Measurements from ENCODE around the gene ESCO1.

DNA sequence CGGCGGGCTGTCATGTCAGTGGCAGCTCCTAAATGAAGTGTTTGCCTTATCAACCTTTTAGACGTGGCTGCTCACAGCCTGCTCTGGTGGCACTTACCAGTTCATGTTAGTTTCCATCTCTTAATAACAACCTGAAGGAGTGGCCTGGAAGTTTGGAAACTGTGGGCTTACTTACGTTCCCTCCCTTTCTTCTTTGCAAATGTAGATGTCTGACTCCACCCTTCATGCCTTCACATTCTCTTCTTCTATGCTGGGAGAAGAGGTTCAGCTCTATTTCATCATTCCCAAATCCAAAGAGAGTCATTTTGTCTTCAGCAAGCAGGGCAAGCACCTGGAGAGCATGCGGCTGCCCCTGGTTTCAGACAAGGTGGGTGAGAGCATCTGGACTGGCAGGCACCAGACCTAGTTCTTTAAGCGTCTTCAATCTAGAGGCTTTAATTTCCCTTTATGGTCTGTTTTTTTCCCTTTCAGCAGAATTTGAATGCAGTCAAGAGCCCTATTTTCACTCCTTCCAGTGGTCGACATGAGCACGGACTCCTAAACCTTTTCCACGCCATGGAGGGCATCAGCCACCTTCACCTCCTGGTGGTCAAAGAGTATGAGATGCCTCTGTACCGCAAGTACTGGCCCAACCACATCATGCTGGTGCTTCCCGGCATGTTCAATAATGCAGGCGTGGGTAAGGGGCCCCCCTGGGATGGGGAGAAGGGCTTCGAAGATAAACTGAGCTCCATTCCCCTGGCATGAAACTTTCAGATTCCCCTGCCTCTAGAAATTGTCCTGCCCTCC, 92.4 kb downstream of the ESCO1 start:
- TF ChIP-seq CTCF (conservative IDR thresholded peaks at IDR 0.05) (no peak), ZFX (IDR thresholded peaks at IDR 0.05) (no peak)

Measured in C4-2B (cell line).